Endodermal cell (in vitro differentiated cells): ENCODE measurements around the gene ICA1. TPM values are rescaled to one million over a fixed set of nuclear protein-coding genes. Genes with fewer than 3 reads are reported as not detected.
"Not testable (repeated sequence)": the region's sequence is repeated elsewhere in the genome, so short reads cannot be mapped to it uniquely, and the experiment has no call there.

Experiments
- DNase-seq: peaks from one replicate; pipeline ENCODE4 v3.0.0-alpha.2; 2017
- H3K27ac ChIP-seq: 2 replicates; pipeline ENCODE4 v1.5.1; 2013; ENCODE audit warnings: mild to moderate bottlenecking, low read depth, low read length, moderate library complexity
- H3K27me3 ChIP-seq: 2 replicates; pipeline ENCODE4 v1.6.1; 2013; ENCODE audit warnings: mild to moderate bottlenecking, low read length, moderate library complexity; ENCODE audit not compliant: insufficient read depth, control insufficient read depth, poor library complexity, severe bottlenecking
- H3K36me3 ChIP-seq: 2 replicates; pipeline ENCODE4 v1.7.0; 2013; ENCODE audit warnings: mild to moderate bottlenecking, low read length, moderate library complexity; ENCODE audit not compliant: control insufficient read depth, insufficient read depth
- H3K4me1 ChIP-seq: one replicate; pipeline ENCODE4 v1.7.0; 2013; ENCODE audit warnings: low read length; ENCODE audit not compliant: control insufficient read depth, insufficient read depth
- H3K4me3 ChIP-seq: 2 replicates; pipeline ENCODE4 v1.5.1; 2013; ENCODE audit warnings: mild to moderate bottlenecking, low read length, moderate library complexity
- H3K9ac ChIP-seq: 2 replicates; pipeline ENCODE4 v1.6.1; 2013; ENCODE audit warnings: mild to moderate bottlenecking, low read length, moderate library complexity; ENCODE audit not compliant: poor library complexity, severe bottlenecking; ENCODE audit errors: extremely low read depth
- H3K9me3 ChIP-seq: 2 replicates; pipeline ENCODE4 v1.6.1; 2013; ENCODE audit warnings: mild to moderate bottlenecking, low read length, moderate library complexity; ENCODE audit not compliant: control insufficient read depth
- H3K27ac Mint-ChIP-seq: 2 replicates; pipeline ENCODE4 v1.8.0; 2020; ENCODE audit warnings: mixed read lengths
- H3K27me3 Mint-ChIP-seq: 2 replicates; pipeline ENCODE4 v1.8.0; 2021; ENCODE audit warnings: mild to moderate bottlenecking, mixed read lengths; ENCODE audit not compliant: insufficient read depth
- H3K36me3 Mint-ChIP-seq: 2 replicates; pipeline ENCODE4 v1.8.0; 2020; ENCODE audit warnings: low read depth, mixed read lengths
- H3K4me1 Mint-ChIP-seq: 2 replicates; pipeline ENCODE4 v1.8.0; 2020; ENCODE audit warnings: mixed read lengths
- H3K4me3 Mint-ChIP-seq: 2 replicates; pipeline ENCODE4 v1.8.0; 2020; ENCODE audit warnings: mild to moderate bottlenecking, moderate library complexity, mixed read lengths
- H3K9me3 Mint-ChIP-seq: 2 replicates; pipeline ENCODE4 v1.8.0; 2020; ENCODE audit warnings: mild to moderate bottlenecking, mixed read lengths
- WGBS, 2 experiments: methylation state at CpG; one replicate each; pipeline versions ENCODE4 v1.1.5 to v1.1.7; 2013; ENCODE audit warnings: missing lambda C conversion rate in 2 of 2, mixed read lengths in 1 of 2; ENCODE audit not compliant: insufficient coverage in 1 of 2, insufficient read length in 1 of 2; 5-methylcytosine and 5-hydroxymethylcytosine counted together
- total RNA-seq, 2 donors: library from RNA; stranded (reverse); fragmentation: NEBNext Ultra II Directional in 1 of 2; extraction: Animal tissue kit (Norgen Biotek cat#: 25700) in 1 of 2; gene quantifications; 2 replicates in 1 of 2; 3 replicates in 1 of 2; pipeline ENCODE4 v1.2.1, GENCODE V29; 2021
- TF ChIP-seq, protein P1 (sequence below): fragments of 200-600 bp; sonication (generic); conservative IDR thresholded peaks from 2 replicates; pipeline ENCODE4 v1.5.0; 2021; ENCODE audit warnings: antibody characterized with exemption, mild to moderate bottlenecking

The ICA1 gene
- total RNA-seq, 2 donors from 2014 or later = 25.0 to 50.2 TPM

GRCh38 chr7:8065356-8065813, 196.6 kb downstream of the ICA1 start:
- 80 to 86% methylated on average over 1 to 2 of the region's 2 CpGs for whole genome bisulfite sequencing, 2 experiments

GRCh38 chr7:8064828-8065227, 197.1 kb downstream of the ICA1 start:
- H3K9me3 Mint-ChIP-seq = peaks cover 11% of the 10 kb centered on the region
- Histone ChIP-seq H3K9ac (no peak overlapping the region), H3K36me3 (peaks cover 28% of the 10 kb centered on the region), H3K4me3 (no peak overlapping the region), H3K27ac (no peak overlapping the region), H3K27me3 (no peaks in the 10 kb centered on the region), H3K4me1 (no peaks in the 10 kb centered on the region), H3K9me3 (peaks cover 7% of the 10 kb centered on the region)
- no peak overlapping the region for H3K27ac Mint-ChIP-seq
- WGBS, 2 experiments = 90 to 94% methylated on average over 3 to 12 of the region's 12 CpGs
- no peak overlapping the region for H3K4me3 Mint-ChIP-seq
- TF ChIP-seq, protein P1, sequence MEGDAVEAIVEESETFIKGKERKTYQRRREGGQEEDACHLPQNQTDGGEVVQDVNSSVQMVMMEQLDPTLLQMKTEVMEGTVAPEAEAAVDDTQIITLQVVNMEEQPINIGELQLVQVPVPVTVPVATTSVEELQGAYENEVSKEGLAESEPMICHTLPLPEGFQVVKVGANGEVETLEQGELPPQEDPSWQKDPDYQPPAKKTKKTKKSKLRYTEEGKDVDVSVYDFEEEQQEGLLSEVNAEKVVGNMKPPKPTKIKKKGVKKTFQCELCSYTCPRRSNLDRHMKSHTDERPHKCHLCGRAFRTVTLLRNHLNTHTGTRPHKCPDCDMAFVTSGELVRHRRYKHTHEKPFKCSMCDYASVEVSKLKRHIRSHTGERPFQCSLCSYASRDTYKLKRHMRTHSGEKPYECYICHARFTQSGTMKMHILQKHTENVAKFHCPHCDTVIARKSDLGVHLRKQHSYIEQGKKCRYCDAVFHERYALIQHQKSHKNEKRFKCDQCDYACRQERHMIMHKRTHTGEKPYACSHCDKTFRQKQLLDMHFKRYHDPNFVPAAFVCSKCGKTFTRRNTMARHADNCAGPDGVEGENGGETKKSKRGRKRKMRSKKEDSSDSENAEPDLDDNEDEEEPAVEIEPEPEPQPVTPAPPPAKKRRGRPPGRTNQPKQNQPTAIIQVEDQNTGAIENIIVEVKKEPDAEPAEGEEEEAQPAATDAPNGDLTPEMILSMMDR = no peak
- DNase-seq = no peak
- H3K36me3 Mint-ChIP-seq = peaks cover 45% of the 10 kb centered on the region
- H3K4me1 Mint-ChIP-seq = peaks cover 19% of the 10 kb centered on the region
- no peaks in the 10 kb centered on the region for H3K27me3 Mint-ChIP-seq

More at GRCh38 chr7:8065356-8065813, 196.6 kb downstream of the ICA1 start:
- H3K9me3 Mint-ChIP-seq = peaks cover 11% of the 10 kb centered on the region
- H3K4me3 ChIP-seq = no peak overlapping the region
- peaks cover 19% of the 10 kb centered on the region for H3K4me1 Mint-ChIP-seq
- no peak overlapping the region for H3K9ac ChIP-seq
- no peak overlapping the region for H3K27ac Mint-ChIP-seq
- no peak for DNase-seq
- TF ChIP-seq, protein P1 = no peak
- H3K9me3 ChIP-seq = peaks cover 7% of the 10 kb centered on the region
- peaks cover 24% of the 10 kb centered on the region for H3K36me3 ChIP-seq
- no peaks in the 10 kb centered on the region for H3K27me3 Mint-ChIP-seq
- no peak overlapping the region for H3K4me3 Mint-ChIP-seq
- no peak overlapping the region for H3K27ac ChIP-seq
- H3K27me3 ChIP-seq = no peaks in the 10 kb centered on the region
- H3K36me3 Mint-ChIP-seq = peaks cover 40% of the 10 kb centered on the region
- no peaks in the 10 kb centered on the region for H3K4me1 ChIP-seq

GRCh38 chr7:8063706-8064297, 198.2 kb downstream of the ICA1 start:
- TF ChIP-seq, protein P1 = no peak
- Histone ChIP-seq H3K4me3 (no peak overlapping the region), H3K27ac (no peak overlapping the region), H3K36me3 (peaks cover 34% of the 10 kb centered on the region), H3K9me3 (peaks cover 7% of the 10 kb centered on the region), H3K9ac (no peak overlapping the region), H3K4me1 (no peaks in the 10 kb centered on the region), H3K27me3 (no peaks in the 10 kb centered on the region)
- Mint-ChIP-seq H3K4me1 (peaks cover 19% of the 10 kb centered on the region), H3K27ac (no peak overlapping the region), H3K27me3 (no peaks in the 10 kb centered on the region), H3K36me3 (peaks cover 47% of the 10 kb centered on the region), H3K4me3 (no peak overlapping the region), H3K9me3 (peaks cover 11% of the 10 kb centered on the region)
- DNase-seq = no peak

- not testable (repeated sequence) for H3K4me3 Mint-ChIP-seq, H3K4me1 ChIP-seq, H3K27ac ChIP-seq, H3K9me3 ChIP-seq, H3K9ac ChIP-seq, DNase-seq, H3K4me3 ChIP-seq, H3K27ac Mint-ChIP-seq, H3K27me3 Mint-ChIP-seq, H3K27me3 ChIP-seq
- peaks cover 19% of the 10 kb centered on the region for H3K4me1 Mint-ChIP-seq
- 94 to 99% methylated on average over 2 to 5 of the region's 5 CpGs for WGBS, 2 experiments
- peaks cover 11% of the 10 kb centered on the region for H3K9me3 Mint-ChIP-seq
- peaks cover 47% of the 10 kb centered on the region for H3K36me3 Mint-ChIP-seq
- peaks cover 34% of the 10 kb centered on the region for H3K36me3 ChIP-seq
Observed at GRCh38 chr7:8063300-8063699, 198.7 kb downstream of the ICA1 start.
